K562 (cell line): ENCODE measurements around the gene FAM193A. TPM values are rescaled to one million over a fixed set of nuclear protein-coding genes. Genes with fewer than 3 reads are reported as not detected.

Source experiments
- ATAC-seq: fragments of 200-7000 bp; cut with Tn5 transposase; 3 replicates; pipeline ENCODE4 v1.9.1; 2020; ENCODE audit warnings: moderate library complexity
- BruUV-seq: library from RNA; stranded (reverse); fragments of 400-500 nt; replicated peaks from 2 replicates; lab custom pipeline; 2021; lab: Mats Ljungman, UMichigan
- CTCF ChIA-PET: fragments of 300-600 bp; formaldehyde crosslinking; extraction: SDS; loops from one replicate; lab custom pipeline; 2021; ENCODE audit warnings: low intra/inter-chr PET ratio; lab: Yijun Ruan, JAX
- POLR2A ChIA-PET: fragments of 300-600, 350-650 bp; sonication (Branson Sonifier 250); formaldehyde crosslinking; extraction: SDS; loops from one replicate; lab custom pipeline; 2021; ENCODE audit warnings: antibody characterized with exemption, inconsistent platforms; lab: Yijun Ruan, JAX
- DNase-seq, 4 experiments: peaks; one replicate each; pipeline versions ENCODE4 v3.0.0 to v3.0.0-alpha.2; 2011 to 2018; ENCODE audit warnings: low spot score in 3 of 4, mixed read lengths in 3 of 4; ENCODE audit errors: extremely low read depth in 1 of 4
- FAIRE-seq: peaks from 2 replicates; lab custom pipeline; 2011; peaks lifted over from hg19 to GRCh38; lab: Jason Lieb, UNC
- H2AFZ ChIP-seq: 2 replicates; pipeline ENCODE4 v1.6.0; 2011; ENCODE audit warnings: low read depth, low read length, control low read depth, inconsistent platforms
- H3K27ac ChIP-seq: fragments of 200-600 bp; 3 replicates; pipeline ENCODE4 v1.8.0; 2011; ENCODE audit warnings: low read depth, mild to moderate bottlenecking, control low read depth, inconsistent platforms, low read length, moderate library complexity, mixed read lengths; ENCODE audit errors: extremely low read depth
- H3K27me3 ChIP-seq, 2 experiments: fragments of 300-600 bp in 1 of 2; 2 replicates in 1 of 2; 3 replicates in 1 of 2; pipeline versions ENCODE4 v1.6.0 to v1.8.0; 2011; ENCODE audit warnings: inconsistent platforms in 2 of 2, low read length in 2 of 2, mild to moderate bottlenecking in 1 of 2, mixed read lengths in 1 of 2, moderate library complexity in 1 of 2; ENCODE audit not compliant: control insufficient read depth in 2 of 2, insufficient read depth in 2 of 2
- H3K36me3 ChIP-seq: fragments of 300-600 bp; 3 replicates; pipeline ENCODE4 v1.8.0; 2011; ENCODE audit warnings: mild to moderate bottlenecking, low read length, inconsistent platforms; ENCODE audit not compliant: control insufficient read depth, insufficient read depth
- H3K4me1 ChIP-seq, 2 experiments: fragments of 200-600 bp in 1 of 2; replicated peaks in 1 of 2; 2 replicates in 1 of 2; 3 replicates in 1 of 2; pipeline versions ENCODE4 v1.5.1 to v1.8.0; 2011; ENCODE audit warnings: inconsistent platforms in 2 of 2, low read length in 2 of 2, mild to moderate bottlenecking in 1 of 2, mixed read lengths in 1 of 2, moderate library complexity in 1 of 2; ENCODE audit not compliant: control insufficient read depth in 2 of 2, insufficient read depth in 2 of 2
- H3K4me2 ChIP-seq: 2 replicates; pipeline ENCODE4 v1.6.1; 2011; ENCODE audit warnings: low read length, control low read depth, inconsistent platforms, mixed read lengths; ENCODE audit not compliant: insufficient read depth
- H3K4me3 ChIP-seq: fragments of 200-600 bp; sonication (generic), shearing (Covaris generic); 2 replicates; pipeline ENCODE4 v1.5.1; 2016; ENCODE audit warnings: control low read depth, inconsistent platforms
- H3K79me2 ChIP-seq: fragments of 200-600 bp; 3 replicates; pipeline ENCODE4 v1.8.0; 2011; ENCODE audit warnings: low read length, inconsistent platforms; ENCODE audit not compliant: control insufficient read depth, insufficient read depth
- H3K9ac ChIP-seq, 2 experiments: 2 replicates each; pipeline versions ENCODE4 v1.6.0 to v1.6.1; 2011; ENCODE audit warnings: low read depth in 2 of 2, low read length in 2 of 2, control low read depth in 1 of 2, inconsistent platforms in 1 of 2, mild to moderate bottlenecking in 1 of 2, mixed read lengths in 1 of 2; ENCODE audit not compliant: insufficient read depth in 1 of 2
- H3K9me1 ChIP-seq: one replicate; pipeline ENCODE4 v1.6.0; 2011; ENCODE audit warnings: inconsistent platforms, mild to moderate bottlenecking, low read length, moderate library complexity; ENCODE audit not compliant: control insufficient read depth, insufficient read depth
- H3K9me3 ChIP-seq: replicated peaks from 2 replicates; pipeline ENCODE4 v1.5.1; 2011; ENCODE audit warnings: low read depth, low read length, inconsistent platforms; ENCODE audit not compliant: control insufficient read depth, insufficient read depth
- H4K20me1 ChIP-seq: replicated peaks from 2 replicates; pipeline ENCODE4 v1.6.1; 2011; ENCODE audit warnings: low read length, inconsistent platforms, mixed read lengths; ENCODE audit not compliant: control insufficient read depth, insufficient read depth
- GABPB1 ChIP-seq: sonication (generic); formaldehyde crosslinking; IDR thresholded peaks from 2 replicates; pipeline ENCODE4 v1.8.0; 2022; ENCODE audit warnings: mild to moderate bottlenecking, missing genetic modification reagents
- HNRNPK ChIP-seq: fragments of 200-400 bp; formaldehyde crosslinking; IDR thresholded peaks from one replicate; pipeline ENCODE4 v1.6.1; 2018; ENCODE audit warnings: mild to moderate bottlenecking, low read depth, low read length; ENCODE audit not compliant: poor library complexity, severe bottlenecking
- NFIX ChIP-seq: fragments of 250-450 bp; sonication (Bioruptor Pico); IDR thresholded peaks from 2 replicates; pipeline ENCODE4 v1.4.0; 2020; ENCODE audit warnings: low read depth, mild to moderate bottlenecking, moderate library complexity
- PKNOX1 ChIP-seq: fragments of 450-650 bp; IDR thresholded peaks from 2 replicates; pipeline ENCODE4 v1.6.1; 2016
- RHOXF2B ChIP-seq: fragments of 250-450 bp; sonication (Bioruptor Pico); conservative IDR thresholded peaks from 2 replicates; pipeline ENCODE4 v1.5.1; 2021
- TFAM ChIP-seq: fragments of 250-450 bp; sonication (Bioruptor Pico); conservative IDR thresholded peaks from 2 replicates; pipeline ENCODE4 v1.5.0; 2021; ENCODE audit warnings: mild to moderate bottlenecking, moderate library complexity
- ZMIZ1 ChIP-seq, 2 experiments: fragments of 150-350 bp in 1 of 2; IDR thresholded peaks; 2 replicates each; pipeline ENCODE4 v1.6.1; 2012 to 2016; ENCODE audit warnings: low read depth in 2 of 2, low read length in 2 of 2, mild to moderate bottlenecking in 1 of 2, moderate library complexity in 1 of 2
- ZNF280A ChIP-seq: fragments of 450-650 bp; IDR thresholded peaks from 2 replicates; pipeline ENCODE4 v1.6.1; 2018; ENCODE audit warnings: mild to moderate bottlenecking, low read depth; ENCODE audit not compliant: partially characterized antibody
- WGBS: fragments of 100-300 bp; shearing (Covaris generic); methylation state at CpG from one replicate; pipeline ENCODE4 v1.1.6; 2016; ENCODE audit warnings: low coverage, mixed read lengths; ENCODE audit not compliant: insufficient coverage; ENCODE audit errors: missing lambda C conversion rate; 5-methylcytosine and 5-hydroxymethylcytosine counted together
- in situ Hi-C: fragments of 300-500 bp; cut with MboI; formaldehyde crosslinking; loops from 4 replicates; pipeline ENCODE4 v1.15.0; 2018; ENCODE audit warnings: inconsistent platforms, mixed read lengths
- intact Hi-C: fragments of 100-400 bp; cut with micrococcal nuclease; formaldehyde crosslinking; loops from 2 replicates; pipeline ENCODE4 v1.14.2; 2022
- polyA plus RNA-seq, 8 experiments: library from polyadenylated mRNA; depleted of rRNA in 4 of 8; stranded (reverse) in 5 of 8; unstranded in 3 of 8; fragments of >200 nt; fragmentation: Nextera tagmentation in 2 of 8; fragmentation: Illumina TruSeq in 1 of 8; extraction: Ambion mirVana in 2 of 8; extraction: Trizol in 1 of 8; gene quantifications; 2 replicates each; pipeline versions ENCODE4 v1.2.1 to v1.2.3, GENCODE V29; 2011 to 2014; ENCODE audit warnings: inconsistent platforms in 1 of 8, missing spikeins in 1 of 8
- total RNA-seq, 7 experiments: library from RNA; depleted of rRNA in 6 of 7; stranded (reverse); fragments of >200 nt in 6 of 7; fragmentation: Illumina TruSeq in 2 of 7; extraction: Trizol in 2 of 7; gene quantifications; 2 replicates each; pipeline versions ENCODE4 v1.2.1 to v1.2.3, GENCODE V29; 2011 to 2021; ENCODE audit warnings: low replicate concordance in 1 of 7

Gene FAM193A
- total and polyA plus RNA-seq, 9 of the 15 experiments (the other 6 are each of a cell fraction or from before 2014, with no cell fraction given), result 0.46 to 24.6 (median 9.6) TPM

- Histone ChIP-seq H2AFZ (no peak overlapping the region), H4K20me1 (peaks cover 75% of the 10 kb centered on the region), H3K27me3 (no peaks in the 10 kb centered on the region), H3K9me3 (no peaks in the 10 kb centered on the region), H3K79me2 (peaks cover 91% of the 10 kb centered on the region), H3K36me3 (peaks cover 40% of the 10 kb centered on the region; the same call in 2 of the 3 replicates), H3K9ac (peak overlapping the region in 1 of 2 experiments; percentile 75; a peak in 1 of 4 replicates), H3K27ac (no peak overlapping the region), H3K4me1 (peaks cover 45 to 48% of the 10 kb centered on the region in 2 experiments), H3K4me2 (no peak overlapping the region), H3K9me1 (peaks cover 10% of the 10 kb centered on the region), H3K4me3 (no peak overlapping the region)
- BruUV-seq, result no TSS peak
- FAIRE-seq (no peak), DNase-seq (peak in 2 of 4 experiments; percentile 44 to 47), ATAC-seq (peak; percentile 43; the same call in 2 of the 3 replicates)
- WGBS, result 39% methylated on average over 8 of the region's 8 CpGs
- ChIA-PET CTCF (no interaction called here), POLR2A (interaction anchor here (0.6 to 0.7 kb wide), 2 partner anchors 26 to 201 kb away, joined by 3 to 4 read pairs; no protein-coding TSS in a partner anchor)
- TF ChIP-seq RHOXF2B, result no peak
- TF ChIP-seq PKNOX1, result no peak
- TF ChIP-seq HNRNPK, result no peak
- no peak for TF ChIP-seq ZNF280A
- no peak for TF ChIP-seq TFAM (CRISPR knock-in tag)
- TF ChIP-seq NFIX (CRISPR knock-in tag), result no peak
- TF ChIP-seq ZMIZ1 (IDR thresholded peaks at IDR 0.05; ENCODE audit: low read depth in 2 of 2, low read length in 2 of 2), result no peak
- no peak for TF ChIP-seq GABPB1 (CRISPR knock-in tag)
- intact Hi-C loops, result no loop called here
- in situ Hi-C loops, result no loop called here
Measured at GRCh38 chr4:2596611-2597010, 60.2 kb downstream of the FAM193A start.
